DOHH2 (cell line): ENCODE measurements around the gene KIT.

Experiments
- H3F3A ChIP-seq: fragments of 200-600 bp; sonication (generic), shearing (Covaris generic); 2 replicates; pipeline ENCODE4 v1.6.0; 2016; ENCODE audit warnings: antibody characterized with exemption, mild to moderate bottlenecking; ENCODE audit not compliant: control insufficient read depth, insufficient read depth
- H3K27ac ChIP-seq: fragments of 200-600 bp; sonication (generic); 2 replicates; pipeline ENCODE4 v1.5.1; 2014; ENCODE audit warnings: low read depth, mild to moderate bottlenecking, low read length, moderate library complexity
- H3K27me3 ChIP-seq: fragments of 200-600 bp; sonication (generic); 2 replicates; pipeline ENCODE4 v1.6.1; 2014; ENCODE audit warnings: mild to moderate bottlenecking, low read length, mixed read lengths; ENCODE audit not compliant: control insufficient read depth
- H3K36me3 ChIP-seq: fragments of 200-600 bp; sonication (generic); 2 replicates; pipeline ENCODE4 v1.6.1; 2014; ENCODE audit warnings: mild to moderate bottlenecking, low read length, moderate library complexity, mixed read lengths; ENCODE audit not compliant: control insufficient read depth
- H3K4me1 ChIP-seq: fragments of 200-600 bp; sonication (generic); 2 replicates; pipeline ENCODE4 v1.6.1; 2014; ENCODE audit warnings: mild to moderate bottlenecking, low read length, mixed read lengths; ENCODE audit not compliant: control insufficient read depth
- H3K4me2 ChIP-seq: fragments of 200-600 bp; sonication (generic); 2 replicates; pipeline ENCODE4 v1.6.0; 2014; ENCODE audit warnings: mild to moderate bottlenecking, low read length, moderate library complexity
- H3K4me3 ChIP-seq: fragments of 200-600 bp; sonication (generic); 2 replicates; pipeline ENCODE4 v1.5.1; 2014; ENCODE audit warnings: mild to moderate bottlenecking, low read length, mixed read lengths
- H3K79me2 ChIP-seq: fragments of 200-600 bp; sonication (generic); 2 replicates; pipeline ENCODE4 v1.6.1; 2014; ENCODE audit warnings: mild to moderate bottlenecking, low read length, mixed read lengths; ENCODE audit not compliant: control insufficient read depth
- H3K9me2 ChIP-seq: fragments of 200-600 bp; sonication (generic); replicated peaks from 2 replicates; pipeline ENCODE4 v1.6.1; 2014; ENCODE audit warnings: mild to moderate bottlenecking, low read length, mixed read lengths; ENCODE audit not compliant: control insufficient read depth
- H3K9me3 ChIP-seq: fragments of 200-600 bp; sonication (generic); 2 replicates; pipeline ENCODE4 v1.6.1; 2014; ENCODE audit warnings: antibody characterized with exemption, low read length, mixed read lengths; ENCODE audit not compliant: control insufficient read depth, insufficient read depth
- H4K20me1 ChIP-seq: fragments of 200-600 bp; sonication (generic); 2 replicates; pipeline ENCODE4 v1.6.0; 2014; ENCODE audit warnings: low read depth, mild to moderate bottlenecking, antibody characterized with exemption, low read length, moderate library complexity; ENCODE audit not compliant: control insufficient read depth, insufficient read depth
- EZH2phosphoT487 ChIP-seq: fragments of 200-600 bp; sonication (generic); IDR thresholded peaks from 2 replicates; pipeline ENCODE4 v1.6.1; 2017; ENCODE audit warnings: borderline replicate concordance, mild to moderate bottlenecking, antibody characterized with exemption, low read length, moderate library complexity, mixed read lengths
- TF ChIP-seq, protein P1 (sequence below): fragments of 200-600 bp; sonication (generic); IDR thresholded peaks from one replicate; pipeline ENCODE4 v1.5.1; 2014; ENCODE audit warnings: antibody characterized with exemption, mild to moderate bottlenecking, low read depth, low read length; ENCODE audit not compliant: poor library complexity, severe bottlenecking

KIT gene

DNA sequence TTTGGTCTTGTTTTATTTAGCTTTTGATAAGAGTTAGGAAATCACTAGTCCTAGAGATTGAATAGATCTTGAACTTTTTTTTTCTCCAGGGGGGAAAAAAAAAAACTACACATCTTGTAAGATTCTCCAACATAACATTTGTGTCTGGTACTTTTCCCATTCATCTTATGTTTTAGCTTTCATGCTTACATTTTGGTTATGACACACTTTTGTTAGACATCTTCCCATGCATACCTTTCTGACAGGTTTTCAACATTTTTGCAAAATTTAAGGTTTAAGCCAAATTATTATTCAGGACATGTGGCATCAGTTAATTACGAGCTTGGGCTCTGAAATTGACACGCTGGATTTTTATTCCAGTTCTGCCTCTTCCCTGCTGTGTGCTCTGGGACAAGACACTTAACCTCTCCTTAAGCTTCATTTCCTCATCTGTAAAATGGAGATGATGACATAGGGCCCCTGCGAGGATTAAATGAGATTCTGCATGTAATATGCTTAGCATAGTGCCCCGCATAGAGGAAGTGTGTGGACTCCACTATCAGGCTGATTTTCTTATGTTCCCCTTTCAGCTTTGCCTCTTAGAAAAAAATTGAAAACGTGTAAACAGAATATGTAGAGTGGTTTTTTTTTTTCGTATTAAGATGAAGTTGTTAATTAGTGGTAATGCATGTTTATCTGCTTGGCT lies 5.3 kb downstream of the KIT start:
- no peaks in the 10 kb centered on the region; the same call in 1 of the 2 replicates for H3K27me3 ChIP-seq
- H3K4me2 ChIP-seq: no peak overlapping the region
- no peak overlapping the region for H3K27ac ChIP-seq
- H3F3A ChIP-seq: no peaks in the 10 kb centered on the region
- H3K9me2 ChIP-seq: no peaks in the 10 kb centered on the region
- H3K4me1 ChIP-seq: no peaks in the 10 kb centered on the region
- no peaks in the 10 kb centered on the region for H3K36me3 ChIP-seq
- no peaks in the 10 kb centered on the region for H4K20me1 ChIP-seq
- no peak overlapping the region for H3K4me3 ChIP-seq
- no peaks in the 10 kb centered on the region; the same call in 1 of the 2 replicates for H3K9me3 ChIP-seq
- TF ChIP-seq EZH2phosphoT487: no peak
- TF ChIP-seq, protein P1, sequence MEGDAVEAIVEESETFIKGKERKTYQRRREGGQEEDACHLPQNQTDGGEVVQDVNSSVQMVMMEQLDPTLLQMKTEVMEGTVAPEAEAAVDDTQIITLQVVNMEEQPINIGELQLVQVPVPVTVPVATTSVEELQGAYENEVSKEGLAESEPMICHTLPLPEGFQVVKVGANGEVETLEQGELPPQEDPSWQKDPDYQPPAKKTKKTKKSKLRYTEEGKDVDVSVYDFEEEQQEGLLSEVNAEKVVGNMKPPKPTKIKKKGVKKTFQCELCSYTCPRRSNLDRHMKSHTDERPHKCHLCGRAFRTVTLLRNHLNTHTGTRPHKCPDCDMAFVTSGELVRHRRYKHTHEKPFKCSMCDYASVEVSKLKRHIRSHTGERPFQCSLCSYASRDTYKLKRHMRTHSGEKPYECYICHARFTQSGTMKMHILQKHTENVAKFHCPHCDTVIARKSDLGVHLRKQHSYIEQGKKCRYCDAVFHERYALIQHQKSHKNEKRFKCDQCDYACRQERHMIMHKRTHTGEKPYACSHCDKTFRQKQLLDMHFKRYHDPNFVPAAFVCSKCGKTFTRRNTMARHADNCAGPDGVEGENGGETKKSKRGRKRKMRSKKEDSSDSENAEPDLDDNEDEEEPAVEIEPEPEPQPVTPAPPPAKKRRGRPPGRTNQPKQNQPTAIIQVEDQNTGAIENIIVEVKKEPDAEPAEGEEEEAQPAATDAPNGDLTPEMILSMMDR: no peak
- H3K79me2 ChIP-seq: no peaks in the 10 kb centered on the region

- Histone ChIP-seq H3K27me3 (no peaks in the 10 kb centered on the region; the same call in 1 of the 2 replicates), H3K36me3 (no peaks in the 10 kb centered on the region), H3K4me2 (no peak overlapping the region), H3K9me3 (no peaks in the 10 kb centered on the region; the same call in 1 of the 2 replicates), H3F3A (no peaks in the 10 kb centered on the region), H3K9me2 (no peaks in the 10 kb centered on the region), H3K79me2 (no peaks in the 10 kb centered on the region), H3K27ac (no peak overlapping the region), H3K4me3 (no peak overlapping the region), H3K4me1 (no peaks in the 10 kb centered on the region), H4K20me1 (no peaks in the 10 kb centered on the region)
- TF ChIP-seq EZH2phosphoT487: no peak
- TF ChIP-seq, protein P1: no peak
Observed at GRCh38 chr4:54664400-54664799, 6.6 kb downstream of the KIT start.

DNA sequence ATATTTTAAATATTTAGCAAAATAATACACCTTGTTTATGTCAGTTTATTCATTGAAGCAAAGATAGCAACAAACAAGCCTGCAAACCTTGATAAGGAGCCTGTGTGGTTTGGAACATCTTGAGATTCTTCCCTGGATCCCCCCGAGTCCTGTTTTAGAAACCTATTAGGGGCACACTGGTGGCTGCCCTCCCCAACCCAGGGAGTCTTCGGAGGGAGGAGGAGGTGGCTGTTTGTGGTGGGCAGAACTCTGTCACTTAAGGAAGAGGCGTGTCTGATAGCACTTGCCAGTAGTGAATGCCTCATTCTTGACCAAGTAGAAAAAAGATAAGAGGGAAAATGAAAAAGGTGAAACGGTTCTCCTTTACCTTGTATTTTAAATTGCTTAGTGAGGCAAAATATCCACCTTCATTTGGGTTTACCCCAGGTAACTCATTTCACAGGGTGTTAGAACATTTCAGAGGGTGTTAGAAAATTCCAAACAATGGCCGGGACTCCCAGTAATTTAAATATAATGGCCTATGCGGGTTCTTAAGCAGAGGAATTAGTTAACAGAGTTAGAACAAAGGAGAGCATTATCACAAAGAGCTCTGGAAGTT lies 10.4 kb downstream of the KIT start:
- TF ChIP-seq EZH2phosphoT487: no peak
- TF ChIP-seq, protein P1: no peak

More for the DNA sequence above, 10.4 kb downstream of the KIT start:
- Histone ChIP-seq H4K20me1 (no peaks in the 10 kb centered on the region), H3K79me2 (no peaks in the 10 kb centered on the region), H3K4me1 (no peaks in the 10 kb centered on the region), H3K9me2 (no peaks in the 10 kb centered on the region), H3K27ac (no peak overlapping the region), H3K9me3 (no peaks in the 10 kb centered on the region), H3F3A (no peaks in the 10 kb centered on the region), H3K27me3 (no peaks in the 10 kb centered on the region), H3K4me3 (no peak overlapping the region), H3K36me3 (no peaks in the 10 kb centered on the region), H3K4me2 (no peak overlapping the region)
